ENCODE results near the gene RANBP1. TPM values are rescaled to one million over a fixed set of nuclear protein-coding genes. Genes with fewer than 3 reads are reported as not detected.

Gene RANBP1
- total RNA-seq, 4 donors from 2014 or later = 45.6 to 128 (median 106) TPM

- TF ChIP-seq POLR2A (IDR thresholded peaks at IDR 0.05) = no peak
- intact Hi-C loops (cut with DNase I; ENCODE audit: low total_unique reads) = no loop called here
- DNase-seq = no peak
- in situ Hi-C loops (cut with MboI; ENCODE audit: low pct_ligation_motif_present in 1 of 4, low pct_unique_long_range_greater_than_20kb in 1 of 4, low sequenced_read_pairs in 3 of 4) = no loop called here
- 47 to 80% methylated on average over 1 to 12 of the region's 12 CpGs for WGBS, 2 donors (ENCODE audit: low coverage in 1 of 2)
- peaks cover 13% of the 10 kb centered on the region for H3K27me3 ChIP-seq
- no peaks in the 10 kb centered on the region for H3K4me1 ChIP-seq
- H3K27ac ChIP-seq = no peak overlapping the region
- no peaks in the 10 kb centered on the region for H3K9me3 ChIP-seq
- H3K36me3 ChIP-seq = no peaks in the 10 kb centered on the region
- H3K4me3 ChIP-seq = no peak overlapping the region
Observed at GRCh38 chr22:20175597-20175900, 59.6 kb downstream of the RANBP1 start.

DNA sequence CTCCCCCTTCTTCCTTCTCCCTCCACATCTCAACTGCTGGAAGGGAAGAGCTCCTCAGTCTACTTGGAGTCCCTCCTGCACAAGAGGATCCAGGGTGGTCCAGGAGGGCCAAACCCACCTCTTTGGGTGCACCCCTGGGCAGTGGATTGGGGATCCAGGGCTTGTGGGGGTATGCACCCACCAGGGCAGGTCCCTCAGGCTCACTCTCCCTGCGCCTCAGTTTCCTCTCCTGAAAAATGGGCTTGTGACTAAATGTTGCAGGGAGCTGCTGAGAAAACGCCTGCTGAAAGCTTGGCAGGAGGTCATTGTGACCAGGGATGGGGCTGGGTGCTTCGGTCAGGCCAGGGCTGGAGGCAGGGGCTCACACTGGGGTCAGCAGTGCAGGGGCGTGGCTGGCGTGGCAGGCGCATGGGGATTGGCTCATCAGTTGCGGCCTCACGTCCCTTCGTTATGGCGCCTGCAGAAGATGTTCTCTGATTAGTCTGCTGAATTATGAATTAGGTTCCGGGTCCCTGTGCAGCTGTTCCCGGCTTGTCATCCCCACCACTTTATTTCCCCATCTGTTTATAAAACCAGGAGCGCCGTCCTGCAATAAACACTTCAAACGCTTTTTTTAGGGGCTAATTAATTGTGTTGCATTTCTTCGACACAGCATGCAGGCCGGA lies 60.6 kb downstream of the RANBP1 start:
- no peak for DNase-seq
- in situ Hi-C loops (cut with MboI; ENCODE audit: low pct_ligation_motif_present in 1 of 4, low pct_unique_long_range_greater_than_20kb in 1 of 4, low sequenced_read_pairs in 3 of 4) = no loop called here
- H3K4me1 ChIP-seq = no peaks in the 10 kb centered on the region

More for the DNA sequence above, 60.6 kb downstream of the RANBP1 start:
- WGBS, 2 donors (ENCODE audit: low coverage in 1 of 2) = 49 to 80% methylated on average over 3 to 17 of the region's 17 CpGs
- Histone ChIP-seq H3K4me3 (no peak overlapping the region), H3K27ac (no peak overlapping the region), H3K9me3 (no peaks in the 10 kb centered on the region), H3K36me3 (no peaks in the 10 kb centered on the region), H3K27me3 (peaks cover 13% of the 10 kb centered on the region)
- intact Hi-C loops (cut with DNase I; ENCODE audit: low total_unique reads) = no loop called here
- TF ChIP-seq POLR2A (IDR thresholded peaks at IDR 0.05) (no peak), EP300 (IDR thresholded peaks at IDR 0.05; ENCODE audit: low read depth) (no peak), POLR2AphosphoS5 (IDR thresholded peaks at IDR 0.05) (no peak)
- TF ChIP-seq, protein P1, sequence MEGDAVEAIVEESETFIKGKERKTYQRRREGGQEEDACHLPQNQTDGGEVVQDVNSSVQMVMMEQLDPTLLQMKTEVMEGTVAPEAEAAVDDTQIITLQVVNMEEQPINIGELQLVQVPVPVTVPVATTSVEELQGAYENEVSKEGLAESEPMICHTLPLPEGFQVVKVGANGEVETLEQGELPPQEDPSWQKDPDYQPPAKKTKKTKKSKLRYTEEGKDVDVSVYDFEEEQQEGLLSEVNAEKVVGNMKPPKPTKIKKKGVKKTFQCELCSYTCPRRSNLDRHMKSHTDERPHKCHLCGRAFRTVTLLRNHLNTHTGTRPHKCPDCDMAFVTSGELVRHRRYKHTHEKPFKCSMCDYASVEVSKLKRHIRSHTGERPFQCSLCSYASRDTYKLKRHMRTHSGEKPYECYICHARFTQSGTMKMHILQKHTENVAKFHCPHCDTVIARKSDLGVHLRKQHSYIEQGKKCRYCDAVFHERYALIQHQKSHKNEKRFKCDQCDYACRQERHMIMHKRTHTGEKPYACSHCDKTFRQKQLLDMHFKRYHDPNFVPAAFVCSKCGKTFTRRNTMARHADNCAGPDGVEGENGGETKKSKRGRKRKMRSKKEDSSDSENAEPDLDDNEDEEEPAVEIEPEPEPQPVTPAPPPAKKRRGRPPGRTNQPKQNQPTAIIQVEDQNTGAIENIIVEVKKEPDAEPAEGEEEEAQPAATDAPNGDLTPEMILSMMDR (IDR thresholded peaks at IDR 0.05) = no peak

Small RNA genes lying within 50 kb of the gene (small RNA-seq; reads per million reads assigned to genes)
- gene MIR6816 (0 to 0.35 (median 0.21) reads per million in 4 donors), gene RF00017 (0 reads per million in 4 donors), gene RF00599 (0 reads per million in 4 donors)

Other genes starting within 250 kb of the RANBP1 start
- gene COMT, start 174.3 kb upstream of the RANBP1 start, total RNA-seq = 100 to 1,000 TPM in 1 of 4 donors, 10 to 100 TPM in 3; 58.5 to 103 (median 85.3) TPM
- 10 to 100 TPM; 12.1 to 28.9 (median 21.6) TPM for gene TXNRD2, start 174.3 kb upstream of the RANBP1 start, total RNA-seq
- 10 to 100 TPM; 15.3 to 81.6 (median 19.3) TPM for gene ARVCF, start 99.3 kb upstream of the RANBP1 start, total RNA-seq
- 100 to 1,000 TPM in 1 of 4 donors, 10 to 100 TPM in 3; 32.9 to 101 (median 50.6) TPM for gene TANGO2, start 95.0 kb upstream of the RANBP1 start, total RNA-seq
- 100 to 1,000 TPM in 1 of 4 donors, 10 to 100 TPM in 3; 34.3 to 182 (median 64.7) TPM for gene DGCR8, start 35.9 kb upstream of the RANBP1 start, total RNA-seq
- 10 to 100 TPM; 38.6 to 77.4 (median 46.5) TPM for gene TRMT2A, start 1.1 kb downstream of the RANBP1 start, total RNA-seq
- gene ZDHHC8, start 15.7 kb downstream of the RANBP1 start, total RNA-seq = 10 to 100 TPM; 14.7 to 56.5 (median 17.1) TPM
- gene CCDC188, start 35.0 kb downstream of the RANBP1 start, total RNA-seq = under 1 TPM in 1 of 4 donors, not detected in 3; 0.41 TPM
- gene RTN4R, start 152.2 kb downstream of the RANBP1 start, total RNA-seq = 10 to 100 TPM in 1 of 4 donors, 1 to 10 TPM in 1, under 1 TPM in 1, not detected in 1; 0.64 to 22.8 (median 3.0) TPM
- gene DGCR6L, start 204.0 kb downstream of the RANBP1 start, total RNA-seq = 10 to 100 TPM; 27.7 to 52.3 (median 36.9) TPM

Measured in transverse colon (tissue), 4 donors.